Right lung (tissue), 5 donors: ENCODE results near the gene COL6A1. TPM values are rescaled to one million over a fixed set of nuclear protein-coding genes. Genes with fewer than 3 reads are reported as not detected.

Source experiments
- DNase-seq, 2 donors: peaks; one replicate each; pipeline ENCODE4 v3.0.0-alpha.2; 2013
- polyA plus RNA-seq, 5 donors: library from polyadenylated mRNA; unstranded; fragments of 120-200 nt; gene quantifications; one replicate each; pipeline versions ENCODE4 v1.2.1 to v1.2.3, GENCODE V29; 2013; ENCODE audit warnings: inconsistent platforms in 1 of 5, low replicate concordance in 1 of 5; ENCODE audit not compliant: insufficient read length in 5 of 5, insufficient read depth in 1 of 5

COL6A1 gene
- polyA plus RNA-seq, 5 donors, result 261 to 594 (median 343) TPM

- no peak for DNase-seq
Measured at GRCh38 chr21:45991606-45992300, 10.2 kb downstream of the COL6A1 start.

- DNase-seq, result no peak
Measured at GRCh38 chr21:45992301-45993209, 11.0 kb downstream of the COL6A1 start.

DNA sequence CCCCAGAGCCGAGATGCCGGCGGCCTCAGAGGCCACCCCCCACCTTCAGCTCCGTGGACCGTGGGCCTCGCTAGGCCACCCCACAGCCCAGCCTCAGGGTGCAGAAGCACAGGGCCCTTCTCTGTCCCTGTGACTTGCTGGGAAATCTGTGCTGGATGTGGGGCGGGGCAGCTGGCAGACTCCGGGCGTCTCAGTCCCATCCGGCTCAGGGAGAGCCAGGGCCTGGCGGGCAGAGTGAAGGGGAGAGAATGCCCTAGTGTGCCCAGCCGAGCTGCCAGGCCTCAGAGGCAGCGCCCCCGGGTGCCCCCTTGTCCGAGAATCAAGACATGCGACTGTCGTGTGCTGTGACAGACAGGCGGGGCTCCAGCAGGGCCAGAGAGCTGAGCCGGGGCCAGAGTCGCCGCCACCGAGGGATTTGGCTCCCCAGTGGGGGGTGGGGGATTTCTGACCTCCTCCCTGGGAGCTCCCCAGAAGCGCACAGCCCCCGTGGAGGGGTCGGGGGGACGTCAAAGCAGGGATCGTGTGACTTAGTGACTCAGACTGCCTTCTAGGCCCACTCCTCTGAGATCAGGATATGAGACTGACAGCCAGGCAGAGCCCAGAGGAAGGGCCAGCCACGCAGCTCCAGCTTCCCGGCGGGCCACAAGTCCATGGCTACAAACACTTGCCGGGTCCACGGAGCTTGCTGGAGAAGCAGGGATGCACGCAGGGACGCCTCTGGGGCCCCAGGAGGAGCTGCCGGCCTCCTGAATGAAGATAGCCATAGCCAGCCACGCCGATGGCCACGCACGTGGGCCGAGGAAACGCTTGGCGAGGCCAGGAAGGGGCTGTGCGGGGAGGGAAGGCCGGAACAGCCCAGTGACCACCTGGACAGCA is 11.9 kb downstream of the COL6A1 start:
- no peak for DNase-seq

GRCh38 chr21:45994086-45994661 is 12.6 kb downstream of the COL6A1 start:
- no peak for DNase-seq

DNA sequence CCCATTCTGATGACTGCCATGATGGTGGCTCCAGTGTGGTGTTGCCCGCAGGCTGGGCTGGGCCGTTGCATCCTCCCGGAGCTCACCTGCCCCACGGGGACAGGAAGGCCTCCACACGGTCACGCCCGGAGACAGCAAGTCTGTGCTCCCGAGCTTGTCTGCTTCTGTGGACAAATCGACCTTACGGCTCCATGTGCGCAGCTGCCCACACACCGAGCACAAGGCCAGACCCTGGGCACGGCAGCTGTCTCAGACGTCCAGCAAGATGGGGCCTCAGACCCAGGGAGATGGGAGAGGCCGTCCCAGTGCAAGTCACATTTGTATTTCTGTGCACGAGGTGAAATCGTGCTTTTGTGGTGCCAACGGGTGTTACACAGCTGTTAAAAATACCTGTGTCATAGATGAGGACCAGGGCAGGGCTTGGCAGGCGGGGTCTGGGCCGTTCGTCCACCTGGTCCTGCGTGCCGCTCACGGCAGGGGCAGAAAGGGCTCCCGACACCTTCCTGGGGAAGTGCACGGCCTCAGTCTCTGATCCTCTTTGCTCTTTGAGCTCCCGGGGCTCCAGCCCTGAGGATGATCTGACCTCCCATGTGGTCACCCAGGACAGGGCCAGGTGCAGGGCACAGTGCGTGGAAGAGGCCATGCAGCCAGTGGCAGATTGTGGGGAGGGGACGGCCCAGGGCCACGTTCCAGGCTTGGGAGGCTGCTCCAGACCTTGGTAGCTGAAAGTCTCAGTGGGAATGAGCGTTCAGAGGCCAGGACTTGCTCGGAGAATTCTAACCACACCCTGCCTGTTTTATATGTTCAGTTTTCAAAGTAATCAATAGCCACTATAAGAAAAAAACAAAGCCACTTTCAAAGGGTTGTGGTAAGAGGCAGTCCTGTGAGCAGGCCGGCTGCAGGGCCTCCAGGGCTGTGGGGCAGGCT is 13.5 kb downstream of the COL6A1 start:
- no peak for DNase-seq

GRCh38 chr21:45995686-45996179 is 14.2 kb downstream of the COL6A1 start:
- no peak for DNase-seq

DNA sequence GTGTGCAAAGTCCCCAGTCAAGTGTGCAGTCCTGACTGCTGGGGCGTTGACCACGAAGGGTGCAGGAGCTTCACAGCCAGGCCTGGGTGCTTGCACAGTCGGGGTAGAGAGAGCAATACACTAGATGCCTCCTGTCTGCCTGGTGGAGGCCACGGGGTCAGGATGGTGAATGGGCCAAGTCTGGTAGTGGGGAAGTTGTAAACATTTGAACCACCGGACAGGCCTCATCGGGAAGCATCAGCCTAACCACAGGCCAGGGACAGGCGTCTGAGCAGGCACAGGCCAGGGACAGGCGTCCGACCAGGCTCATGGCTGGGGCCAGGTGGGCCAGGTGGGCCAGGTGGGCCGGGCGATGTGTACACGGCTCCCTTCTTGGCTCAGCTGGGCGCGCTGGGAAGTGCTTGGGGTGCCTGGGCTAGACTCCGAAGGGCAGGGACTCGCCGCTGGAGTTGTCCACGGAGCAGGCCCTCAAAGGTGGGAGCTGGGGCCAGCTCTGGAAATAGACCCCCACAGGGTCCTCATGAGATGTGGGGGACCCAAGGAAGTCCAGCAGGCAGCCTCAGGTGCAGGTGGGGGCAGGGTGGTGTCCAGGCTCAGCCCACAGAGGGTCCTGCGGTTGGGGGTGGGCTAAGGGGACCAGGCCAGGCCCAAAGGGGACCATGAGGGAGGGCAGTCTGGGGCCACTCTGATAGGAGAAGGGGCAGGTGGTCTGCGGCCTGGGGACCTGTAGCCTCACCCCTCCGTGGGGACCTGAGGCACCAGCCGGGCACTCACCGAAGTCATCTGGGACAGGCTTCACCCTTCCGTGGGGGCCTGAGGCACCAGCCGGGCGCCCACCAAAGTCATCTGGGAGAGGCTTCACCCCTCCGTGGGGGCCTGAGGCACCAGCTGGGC is 15.0 kb downstream of the COL6A1 start:
- no peak for DNase-seq

- no peak for DNase-seq
Measured at GRCh38 chr21:45997205-45997494, 15.6 kb downstream of the COL6A1 start.

- no peak for DNase-seq
Measured at GRCh38 chr21:45997495-45998275, 16.1 kb downstream of the COL6A1 start.

DNA sequence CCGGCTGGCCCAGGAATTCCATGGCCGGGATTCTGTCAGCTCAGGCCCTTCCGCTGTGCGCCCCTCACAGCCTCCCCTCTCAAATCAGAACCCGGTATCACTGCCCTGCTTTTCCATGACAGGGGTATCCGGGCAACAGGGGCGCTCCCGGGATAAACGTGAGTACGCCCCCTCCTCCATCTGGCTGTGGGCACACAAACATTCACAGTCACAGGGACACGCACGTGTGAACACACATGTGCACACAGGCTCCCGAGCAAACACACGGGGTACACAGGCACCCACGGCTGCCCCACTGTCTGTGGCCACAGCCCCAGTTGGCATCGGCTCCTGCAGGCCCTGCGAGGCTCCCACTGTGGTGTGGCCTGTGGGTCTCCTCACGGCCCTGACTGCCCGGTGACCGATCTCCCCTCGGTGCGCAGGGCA is 16.7 kb downstream of the COL6A1 start:
- DNase-seq, result no peak

- no peak for DNase-seq
Measured at GRCh38 chr21:45998871-45999580, 17.5 kb downstream of the COL6A1 start.

GRCh38 chr21:45999581-46000181 is 18.1 kb downstream of the COL6A1 start:
- DNase-seq, result no peak

DNA sequence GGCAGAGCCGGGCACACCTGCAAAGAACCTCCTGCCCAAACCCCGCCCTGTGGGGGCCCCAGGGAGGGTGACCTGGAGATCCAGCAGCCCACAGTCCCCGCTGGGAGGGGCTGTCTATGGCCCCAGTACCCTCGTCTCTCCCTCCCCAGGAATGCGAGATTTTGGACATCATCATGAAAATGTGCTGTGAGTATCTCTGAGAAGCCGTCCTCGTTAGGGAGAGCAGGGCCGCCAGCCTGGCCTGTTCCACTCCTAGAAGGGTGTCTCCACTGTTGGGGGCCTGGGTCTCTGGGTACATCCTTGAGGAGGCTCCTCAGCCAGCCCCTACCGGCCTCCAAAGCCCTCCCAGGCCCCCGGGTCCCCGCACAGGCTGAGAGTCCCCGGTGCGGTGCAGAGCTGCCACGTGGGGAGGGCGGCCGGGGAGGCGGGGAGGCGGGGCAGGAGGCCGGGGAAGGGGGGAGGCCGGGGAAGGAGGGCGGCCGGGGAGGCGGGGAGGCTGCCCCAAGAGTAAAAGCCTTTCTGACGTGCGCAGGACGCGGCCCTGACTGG is 18.7 kb downstream of the COL6A1 start:
- no peak for DNase-seq

- no peak for DNase-seq
Measured at GRCh38 chr21:46000731-46001641, 19.4 kb downstream of the COL6A1 start.

GRCh38 chr21:46001821-46002681 is 20.5 kb downstream of the COL6A1 start:
- no peak for DNase-seq
